Activated naive CD4-positive, alpha-beta T cell treated with Interleukin-2 at 50 U/mL for 16 hours (primary cell): ENCODE data around the gene TCAF1.

Experiments used
- DNase-seq: peaks from one replicate; pipeline ENCODE4 v3.0.0-alpha.2; 2020

Gene TCAF1, protein sequence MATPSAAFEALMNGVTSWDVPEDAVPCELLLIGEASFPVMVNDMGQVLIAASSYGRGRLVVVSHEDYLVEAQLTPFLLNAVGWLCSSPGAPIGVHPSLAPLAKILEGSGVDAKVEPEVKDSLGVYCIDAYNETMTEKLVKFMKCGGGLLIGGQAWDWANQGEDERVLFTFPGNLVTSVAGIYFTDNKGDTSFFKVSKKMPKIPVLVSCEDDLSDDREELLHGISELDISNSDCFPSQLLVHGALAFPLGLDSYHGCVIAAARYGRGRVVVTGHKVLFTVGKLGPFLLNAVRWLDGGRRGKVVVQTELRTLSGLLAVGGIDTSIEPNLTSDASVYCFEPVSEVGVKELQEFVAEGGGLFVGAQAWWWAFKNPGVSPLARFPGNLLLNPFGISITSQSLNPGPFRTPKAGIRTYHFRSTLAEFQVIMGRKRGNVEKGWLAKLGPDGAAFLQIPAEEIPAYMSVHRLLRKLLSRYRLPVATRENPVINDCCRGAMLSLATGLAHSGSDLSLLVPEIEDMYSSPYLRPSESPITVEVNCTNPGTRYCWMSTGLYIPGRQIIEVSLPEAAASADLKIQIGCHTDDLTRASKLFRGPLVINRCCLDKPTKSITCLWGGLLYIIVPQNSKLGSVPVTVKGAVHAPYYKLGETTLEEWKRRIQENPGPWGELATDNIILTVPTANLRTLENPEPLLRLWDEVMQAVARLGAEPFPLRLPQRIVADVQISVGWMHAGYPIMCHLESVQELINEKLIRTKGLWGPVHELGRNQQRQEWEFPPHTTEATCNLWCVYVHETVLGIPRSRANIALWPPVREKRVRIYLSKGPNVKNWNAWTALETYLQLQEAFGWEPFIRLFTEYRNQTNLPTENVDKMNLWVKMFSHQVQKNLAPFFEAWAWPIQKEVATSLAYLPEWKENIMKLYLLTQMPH

DNA sequence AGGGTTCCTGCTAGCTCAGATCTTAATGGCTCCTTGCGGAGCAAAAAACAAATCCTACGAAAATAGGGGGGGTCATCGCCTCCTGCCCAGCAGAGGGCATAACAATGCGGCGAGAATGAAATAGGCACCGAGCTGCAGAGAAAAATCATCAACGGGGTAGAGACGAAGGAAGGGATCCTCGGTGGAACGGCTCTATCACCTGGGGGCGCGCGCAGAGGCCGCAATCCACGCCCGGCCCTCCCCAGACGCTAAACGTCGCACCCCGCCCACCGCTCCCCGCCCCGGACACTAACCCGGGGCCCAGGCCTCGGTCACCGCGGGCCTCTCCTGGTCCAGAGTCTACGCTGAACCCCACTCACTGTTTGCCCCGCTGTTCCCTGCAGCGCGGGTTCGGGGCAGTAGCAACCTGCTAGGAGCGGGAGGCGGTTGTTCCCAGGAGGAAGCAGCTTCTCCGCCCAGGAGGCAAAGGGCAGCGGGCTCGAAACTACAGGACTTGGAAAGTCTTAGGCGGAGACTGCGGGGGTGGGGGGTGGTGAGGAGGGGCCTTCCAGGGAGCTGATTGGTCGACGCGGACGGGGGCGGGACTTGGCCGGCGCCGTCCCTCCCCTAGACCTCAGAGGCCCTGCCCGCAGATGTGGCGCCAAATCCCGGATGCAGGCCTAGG, at the start of gene TCAF1:
Gene TCAF1, minus strand, starts transcription at position 509 of the 664 bp plus-strand sequence. CDS start 25,568 bp downstream, outside the sequence.
- DNase-seq = peak; percentile 90

DNA sequence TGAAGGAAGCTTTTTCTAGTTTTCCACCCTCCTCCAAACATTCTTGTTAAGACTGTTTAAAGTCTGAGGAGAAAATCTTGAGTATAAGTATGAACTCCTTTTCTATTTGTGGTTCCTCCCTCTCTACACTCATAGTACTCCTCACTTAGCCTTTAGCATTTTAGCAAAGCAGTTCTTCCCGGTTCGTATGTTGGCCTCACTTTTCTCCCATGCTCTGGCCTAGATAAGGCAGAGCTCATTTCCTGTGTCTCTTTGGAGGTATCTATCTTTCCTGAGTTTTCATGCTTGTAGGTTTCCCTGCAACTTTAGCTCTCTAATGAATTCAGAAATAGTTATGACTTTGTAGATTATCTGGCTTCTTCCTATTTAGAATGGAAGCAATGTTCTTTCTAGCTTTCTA, 46.8 kb upstream of the TCAF1 start:
- no peak for DNase-seq

DNA sequence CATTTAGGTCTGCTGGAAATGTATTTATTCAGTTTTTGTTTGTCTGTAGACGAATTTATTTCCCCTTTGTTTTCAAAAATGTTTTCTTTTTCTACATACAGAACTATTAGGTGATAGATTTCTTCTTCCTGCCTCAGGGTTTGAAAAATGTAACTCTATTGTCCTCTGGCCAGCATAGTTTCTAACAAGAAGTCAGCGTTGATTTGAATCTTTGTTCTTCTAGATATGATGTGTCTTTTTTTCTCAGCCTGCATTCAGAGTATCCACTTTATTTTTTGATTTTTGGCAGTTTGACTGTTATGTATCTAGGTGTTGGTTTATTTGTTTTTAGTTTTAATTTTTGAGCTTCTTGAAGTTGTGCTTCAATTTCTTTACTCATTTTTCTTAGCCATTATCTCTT, 45.1 kb upstream of the TCAF1 start:
- no peak for DNase-seq

DNA sequence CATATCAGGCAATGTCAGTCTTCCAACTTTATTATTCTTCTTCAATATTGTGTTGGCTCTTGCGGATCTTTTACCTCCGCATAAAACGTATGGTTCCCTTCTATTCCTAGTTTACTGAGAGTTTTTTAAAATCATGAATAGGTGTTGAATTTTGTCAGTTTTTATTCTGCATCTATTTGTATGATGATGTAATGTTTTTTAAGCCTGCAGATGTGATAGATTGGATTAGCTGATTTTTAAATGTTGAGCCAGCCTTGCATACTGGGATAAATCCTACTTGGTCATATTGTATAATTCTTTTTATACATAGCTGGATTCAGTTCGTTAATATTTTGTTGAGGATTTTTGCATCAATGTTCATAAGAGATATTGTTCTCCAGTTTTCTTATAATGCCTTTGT, 43.4 kb upstream of the TCAF1 start:
- DNase-seq = no peak

GRCh38 chr7:143938379-143939243, 36.6 kb upstream of the TCAF1 start:
- no peak for DNase-seq

DNA sequence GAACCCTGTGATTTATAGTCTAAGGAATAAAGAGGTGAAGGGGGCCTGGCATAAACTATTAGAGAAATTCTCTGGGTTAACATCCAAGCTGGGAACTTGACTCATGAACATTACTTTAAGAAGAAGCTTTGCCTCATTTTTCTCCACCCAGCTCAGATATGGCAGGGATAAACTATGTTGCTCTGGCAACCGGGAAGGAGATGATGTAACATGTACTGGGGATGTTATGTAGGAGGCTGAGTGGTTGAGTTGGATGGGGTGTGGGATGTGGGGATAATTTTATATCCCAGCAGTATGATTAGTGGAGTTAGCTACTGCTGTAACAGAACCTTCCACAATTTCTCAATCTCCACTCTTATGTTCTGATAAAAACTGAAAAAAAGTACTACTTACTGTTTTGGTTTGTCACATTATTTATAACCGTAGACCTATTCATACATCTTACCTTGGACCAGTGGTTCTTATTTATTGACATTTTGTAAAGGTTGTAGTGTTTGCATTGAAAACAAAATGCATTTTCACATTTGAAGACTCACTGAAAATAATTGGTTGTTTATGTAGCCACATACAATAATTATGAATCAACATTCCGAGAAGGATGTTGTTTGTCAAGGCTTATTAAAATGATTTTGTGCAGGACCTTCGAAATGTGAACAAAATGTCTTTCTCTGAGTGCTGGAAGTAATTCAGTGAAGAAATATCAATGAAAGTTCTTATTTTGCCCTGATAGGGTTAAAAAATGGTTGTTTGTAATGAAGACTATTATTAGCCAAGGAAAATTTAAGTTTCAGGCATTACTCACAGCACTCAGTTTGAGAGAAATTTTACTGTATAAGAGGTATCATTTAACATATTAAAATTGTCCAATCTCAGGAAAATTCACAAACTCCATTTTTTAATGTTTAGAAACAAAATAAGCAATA, 34.4 kb upstream of the TCAF1 start:
- no peak for DNase-seq

GRCh38 chr7:143934526-143935325, 32.8 kb upstream of the TCAF1 start, which contains the start of gene OR2F2:
TSS of gene OR2F2 (plus strand) at chr7:143935233. CDS start at chr7:143935233, 0 bp downstream.
- DNase-seq = no peak

GRCh38 chr7:143931739-143932138, 29.8 kb upstream of the TCAF1 start:
- no peak for DNase-seq

DNA sequence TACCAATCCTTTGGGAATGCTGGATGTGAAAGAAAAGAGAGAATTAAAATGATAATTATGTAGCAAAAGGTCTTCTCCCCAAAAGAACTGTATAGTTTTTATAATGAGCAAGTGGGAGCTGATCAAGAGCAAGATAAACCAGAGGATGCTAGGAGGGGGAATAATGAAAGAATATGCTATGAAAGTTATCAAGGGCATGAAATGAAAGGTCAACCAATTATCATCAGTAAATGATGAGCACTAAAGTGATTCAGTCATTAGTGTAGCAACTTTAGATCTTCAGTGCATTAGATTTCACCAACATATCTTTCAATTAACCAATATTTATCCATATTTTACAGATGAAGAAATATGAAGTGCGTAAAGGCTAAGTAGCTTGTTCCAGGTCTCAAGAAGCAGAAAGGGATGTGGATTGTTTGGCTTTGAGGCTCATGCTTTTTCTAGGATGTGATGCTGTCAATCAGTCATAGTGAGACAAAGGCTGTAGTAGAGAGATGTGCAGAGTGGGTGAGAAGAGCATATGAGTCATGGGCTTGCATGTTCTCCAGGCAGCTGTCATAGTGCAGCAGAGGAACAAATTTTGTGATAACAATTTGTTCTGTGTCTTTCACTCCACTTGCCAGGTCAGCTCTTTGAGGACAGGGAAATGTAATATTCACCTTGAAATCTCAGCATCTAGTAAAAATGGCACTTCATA, 27.4 kb upstream of the TCAF1 start:
- DNase-seq = no peak

GRCh38 chr7:143924851-143925250, 22.9 kb upstream of the TCAF1 start:
- DNase-seq = no peak

GRCh38 chr7:143914938-143915652, 13.1 kb upstream of the TCAF1 start:
- DNase-seq = no peak

DNA sequence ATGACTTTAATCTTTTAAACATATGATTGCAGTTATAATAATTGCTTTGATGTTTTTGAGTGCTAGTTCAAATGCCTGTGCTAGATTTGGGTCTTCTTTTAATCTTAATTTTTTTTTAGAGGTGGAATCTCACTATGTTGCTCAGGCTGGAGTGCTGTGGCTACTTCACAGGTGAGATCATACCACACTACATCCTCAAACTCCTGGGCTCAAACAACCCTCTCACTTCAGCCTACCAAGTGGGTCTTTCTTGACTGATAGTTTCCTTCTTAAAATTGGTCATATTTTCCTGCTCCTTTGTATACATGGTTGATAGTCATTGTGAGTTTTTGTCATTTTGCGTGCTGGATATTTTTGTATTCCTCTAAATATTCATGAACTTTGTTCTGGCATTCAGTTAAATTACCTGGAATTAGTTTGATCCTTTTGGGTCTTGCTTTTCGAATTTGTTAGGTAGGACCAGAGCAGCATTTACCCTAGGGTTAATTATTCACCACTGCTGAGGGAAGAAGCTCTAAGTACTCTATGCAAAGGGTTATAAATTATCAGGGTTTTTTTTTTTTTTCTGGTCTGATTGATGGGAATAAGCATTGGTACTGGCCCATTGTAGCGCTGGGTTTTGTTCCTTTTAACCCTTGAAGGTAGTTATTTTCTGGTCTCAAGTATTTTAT, 12.1 kb upstream of the TCAF1 start:
- DNase-seq = no peak

- DNase-seq = no peak
These were observed 8.7 kb upstream of the TCAF1 start for GRCh38 chr7:143910473-143911248.

DNA sequence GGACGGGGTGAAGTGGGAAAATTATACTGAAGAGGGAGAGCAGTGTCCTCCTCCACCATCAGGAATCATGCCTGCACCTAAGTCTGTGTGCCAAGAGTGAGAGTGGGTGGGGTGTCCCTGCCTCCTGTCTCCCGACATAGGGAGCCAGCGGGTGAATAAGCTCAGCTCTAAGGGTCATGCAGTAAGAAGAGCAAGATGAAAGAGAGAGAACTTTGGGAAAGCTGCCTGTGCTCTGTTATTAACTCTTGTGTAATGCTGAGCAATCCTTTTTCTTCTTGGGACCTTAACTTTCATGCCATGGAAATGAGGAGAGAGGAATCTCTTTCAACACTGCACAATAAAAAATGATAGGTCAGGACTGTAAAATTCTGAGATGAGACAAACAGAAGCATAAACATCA, 7.9 kb upstream of the TCAF1 start:
- no peak for DNase-seq

DNA sequence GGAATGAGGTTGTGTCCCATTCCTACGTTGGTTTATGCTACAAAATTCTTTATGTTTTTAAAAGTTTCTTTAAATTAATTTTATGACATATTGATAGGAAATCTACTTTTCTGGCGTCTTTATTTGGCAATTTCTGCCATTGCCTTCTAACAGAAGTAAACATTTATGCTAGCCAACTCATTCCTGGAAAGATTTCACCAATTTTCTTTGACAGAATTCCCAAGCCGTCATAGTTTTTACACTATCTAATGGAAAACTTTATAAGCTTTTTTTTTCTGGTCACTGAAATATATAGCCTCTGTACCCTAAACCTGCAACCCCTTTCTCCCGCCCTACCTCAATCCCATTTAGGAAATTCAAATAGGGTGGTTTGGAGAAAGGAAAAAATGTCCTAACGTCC, 6.1 kb upstream of the TCAF1 start:
- DNase-seq = no peak

DNA sequence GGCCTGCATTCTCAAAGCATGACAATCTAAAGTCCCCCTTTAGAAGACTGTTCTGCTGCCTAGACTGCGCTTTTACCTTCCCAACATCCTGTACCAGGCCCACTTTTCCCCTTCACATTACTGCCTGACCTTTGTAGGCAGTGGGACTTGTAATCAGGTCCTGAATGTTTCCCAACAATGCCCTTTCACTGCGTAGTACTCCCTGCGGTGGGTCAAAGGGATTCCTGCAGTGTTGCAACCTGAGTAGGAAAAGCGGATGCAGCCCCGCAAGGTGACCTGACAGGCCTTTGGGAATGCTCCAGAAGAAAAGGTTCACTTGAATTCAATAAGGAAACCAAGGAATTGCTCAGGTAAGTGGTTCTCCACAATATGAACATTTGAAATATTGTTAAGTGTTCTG, 4.9 kb upstream of the TCAF1 start:
- no peak for DNase-seq

- DNase-seq = no peak
These were observed 4.2 kb upstream of the TCAF1 start for GRCh38 chr7:143906151-143906550.
